Omental fat pad (tissue), 4 donors: ENCODE measurements around the gene LHFPL6. TPM values are rescaled to one million over a fixed set of nuclear protein-coding genes. Genes with fewer than 3 reads are reported as not detected.

Experiments
- ATAC-seq: fragments of 150-250 bp; one replicate; pipeline ENCODE4 v1.9.1; 2016; ENCODE audit warnings: mild to moderate bottlenecking, moderate library complexity; ENCODE audit not compliant: low FRiP score
- DNase-seq: peaks from one replicate; pipeline ENCODE4 v3.0.0-alpha.2; 2019; ENCODE audit warnings: low spot score
- CTCF ChIP-seq, 3 donors: fragments of 450-650 bp; IDR thresholded peaks; one replicate each; pipeline ENCODE4 v1.5.1; 2016 to 2017; ENCODE audit warnings: antibody characterized with exemption in 3 of 3, mild to moderate bottlenecking in 3 of 3, moderate library complexity in 2 of 3
- total RNA-seq, 4 donors: library from RNA; depleted of rRNA; stranded (reverse); fragments of >200 nt; gene quantifications; one replicate each; pipeline ENCODE4 v1.1.0, GENCODE V29; 2016

LHFPL6 gene
- total RNA-seq, 4 donors from 2014 or later, result 66.1 to 208 (median 109) TPM

DNA sequence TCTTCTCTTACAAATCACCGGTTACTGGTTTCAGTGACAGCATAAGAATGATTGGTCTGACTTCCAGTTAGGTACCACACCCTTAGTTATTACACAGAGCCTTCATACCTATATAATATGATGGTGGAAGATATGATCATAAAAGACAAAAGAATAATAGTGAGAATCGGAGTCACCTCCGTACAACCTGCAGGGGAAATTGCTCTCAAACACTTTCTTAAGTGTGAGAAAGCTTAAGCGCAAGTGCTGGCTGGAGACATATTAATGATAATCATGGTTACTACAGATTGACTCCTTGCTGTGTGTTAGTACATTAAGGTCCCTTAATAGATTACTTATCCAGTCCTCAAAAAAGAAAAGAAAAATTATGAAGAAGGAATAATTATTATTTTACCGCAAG lies 1.8 kb upstream of the LHFPL6 start:
- DNase-seq (no peak), ATAC-seq (no peak)
- no peak for TF ChIP-seq CTCF (IDR thresholded peaks at IDR 0.05)

- ATAC-seq (peak; percentile 48), DNase-seq (no peak)
- no peak for TF ChIP-seq CTCF (IDR thresholded peaks at IDR 0.05)
Measured at GRCh38 chr13:39603424-39603947, 493 bp upstream of the LHFPL6 start.

DNA sequence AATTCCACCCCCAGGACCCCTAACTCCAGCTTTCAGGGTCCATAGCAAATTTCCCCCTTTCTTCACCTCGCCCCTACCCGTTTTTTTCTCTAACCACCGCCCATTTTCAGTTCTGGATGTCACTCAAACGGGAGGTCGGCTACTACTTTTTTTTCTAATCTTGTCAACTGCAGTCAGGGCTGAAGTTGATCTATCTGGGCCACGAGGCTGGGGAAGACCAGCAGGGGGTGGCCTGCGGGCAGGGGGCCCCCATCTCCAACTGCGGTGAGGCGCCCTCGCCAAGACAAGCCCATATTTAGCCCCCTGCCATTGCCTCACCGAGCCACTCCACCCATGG lies 748 bp downstream of the LHFPL6 start:
- no peak for TF ChIP-seq CTCF (IDR thresholded peaks at IDR 0.05)
- DNase-seq (no peak), ATAC-seq (no peak)

GRCh38 chr13:39601636-39602035 lies 1.4 kb downstream of the LHFPL6 start:
- TF ChIP-seq CTCF (IDR thresholded peaks at IDR 0.05), result no peak
- no peak for DNase-seq
- no peak for ATAC-seq

DNA sequence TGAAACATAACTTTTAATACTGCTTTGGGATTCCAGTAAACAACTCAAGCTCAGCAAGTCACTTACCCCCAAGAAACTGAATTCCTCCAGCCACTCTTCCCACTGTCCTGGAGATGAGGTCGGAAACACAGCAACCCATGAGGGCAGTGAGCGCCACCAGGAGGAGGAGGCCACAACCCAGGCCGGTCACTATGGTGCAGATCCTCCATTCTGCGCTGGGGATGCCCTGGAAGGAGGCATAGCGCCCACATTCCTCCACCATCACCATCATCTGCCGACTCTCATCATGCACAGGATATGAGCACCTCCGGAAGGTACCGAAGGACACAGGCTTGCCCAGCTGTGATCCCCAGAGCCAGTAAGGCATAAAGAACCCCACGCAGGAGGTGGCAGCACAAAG lies 2.2 kb downstream of the LHFPL6 start:
- ATAC-seq (no peak), DNase-seq (no peak)
- TF ChIP-seq CTCF (IDR thresholded peaks at IDR 0.05), result no peak

DNA sequence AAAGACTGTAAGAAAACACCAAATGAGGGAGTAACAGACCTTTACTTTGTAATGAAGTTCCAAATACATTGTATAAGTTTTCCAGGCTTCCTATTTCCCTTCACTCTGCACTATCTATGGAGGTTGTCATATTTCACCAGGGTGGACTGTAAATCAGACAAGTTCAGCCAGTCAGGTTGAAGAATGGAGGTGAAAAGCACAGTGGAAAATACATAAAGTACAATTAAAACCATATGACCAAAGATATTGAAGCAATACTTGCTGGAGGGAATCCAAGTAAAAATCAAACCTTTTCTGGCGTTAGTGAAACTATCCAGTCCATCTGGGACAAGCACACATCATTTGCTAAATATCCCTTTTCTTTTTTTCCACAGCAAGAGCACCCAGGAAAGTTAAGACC lies 3.2 kb downstream of the LHFPL6 start:
- ATAC-seq (no peak), DNase-seq (no peak)
- TF ChIP-seq CTCF (IDR thresholded peaks at IDR 0.05), result no peak

GRCh38 chr13:39599012-39599411 lies 4.0 kb downstream of the LHFPL6 start:
- no peak for ATAC-seq
- DNase-seq, result no peak
- no peak for TF ChIP-seq CTCF (IDR thresholded peaks at IDR 0.05)
